ENCODE measurements around the gene MANF.

MANF gene

DNA sequence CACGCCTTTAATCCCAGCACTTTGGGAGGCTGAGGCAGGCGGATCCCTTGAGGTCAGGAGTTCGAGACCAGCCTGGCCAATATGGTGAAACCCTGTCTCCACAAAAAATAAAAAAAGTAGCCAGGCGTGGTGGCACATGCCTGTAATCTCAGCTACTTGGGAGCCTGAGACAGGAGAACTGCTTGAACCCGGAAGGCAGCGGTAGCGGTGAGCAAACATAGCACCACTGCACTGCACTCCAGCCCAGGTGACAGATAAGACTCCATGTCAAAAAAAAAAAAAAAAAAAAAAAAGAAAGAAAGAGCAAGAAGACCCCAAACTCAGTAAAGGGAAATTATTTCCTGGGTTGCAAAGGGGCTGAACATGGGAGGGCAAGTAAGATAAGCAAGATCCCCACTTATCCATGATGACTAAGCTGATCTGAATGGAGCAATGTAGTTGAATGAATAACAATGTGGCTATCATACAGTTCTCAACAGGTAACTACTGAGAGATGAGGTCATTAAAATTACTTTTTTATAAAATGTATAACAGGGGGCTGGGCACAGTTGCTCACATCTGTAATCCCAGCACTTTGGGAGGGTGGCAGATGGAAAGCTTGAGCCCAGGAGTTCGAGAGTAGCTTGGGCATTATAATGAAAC, 52.0 kb downstream of the MANF start:
- no peak for DNase-seq
